ENCODE data around the gene NUTM2F.
A peak's percentile ranks its signal among the peaks of the same experiment; 100 is the strongest.
"Not testable (repeated sequence)": the region's sequence is repeated elsewhere in the genome, so short reads cannot be mapped to it uniquely, and the experiment has no call there.

The NUTM2F gene

DNA sequence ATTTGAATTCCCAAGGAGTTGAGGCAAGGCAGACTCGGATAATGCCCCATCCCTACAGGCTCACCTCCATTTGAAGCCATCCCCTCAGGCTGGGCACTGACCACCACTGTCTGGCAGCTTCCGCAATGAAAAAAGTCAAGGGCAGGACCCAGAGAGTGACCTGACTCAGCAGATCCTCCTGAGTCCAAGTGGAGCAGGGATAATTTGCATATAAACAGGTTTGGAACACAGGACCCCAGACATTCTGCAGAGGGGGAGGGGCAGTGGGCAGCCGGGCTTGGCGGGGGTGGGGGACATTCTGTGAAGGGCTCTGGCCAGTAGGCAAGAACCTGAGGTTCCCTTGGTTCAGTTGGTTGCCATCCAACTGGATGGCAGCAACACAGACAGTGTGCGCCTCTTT, at the start of gene NUTM2F:
Gene NUTM2F, minus strand, starts transcription at position 101 of the 400 bp plus-strand sequence. Its CDS starts 21 bp downstream, at position 80.
- not testable (repeated sequence) for DNase-seq

GRCh38 chr9:94375197-94375596, 46.8 kb upstream of the NUTM2F start:
- not testable (repeated sequence) for DNase-seq

- peak; percentile 30 to 95 (median 83) for DNase-seq
Measured at GRCh38 chr9:94374176-94375056, 46.0 kb upstream of the NUTM2F start.

DNA sequence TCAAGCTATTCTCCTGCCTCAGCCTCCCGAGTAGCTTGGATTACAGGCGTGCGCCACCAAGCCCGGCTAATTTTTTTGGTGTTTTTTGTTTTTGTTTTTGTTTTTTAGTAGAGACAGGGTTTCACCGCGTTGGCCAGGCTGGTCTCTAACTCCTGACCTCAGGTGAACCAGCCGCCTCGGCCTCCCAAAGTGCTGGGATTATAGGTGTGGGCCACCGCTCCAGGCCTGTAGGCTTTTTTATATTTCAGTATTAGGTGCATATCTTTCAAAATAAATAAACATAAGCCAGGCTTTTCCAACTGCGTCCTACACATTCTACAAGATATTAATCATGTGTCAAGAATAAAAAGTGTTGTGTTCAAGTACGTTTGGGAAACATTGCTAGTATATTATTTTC, 45.3 kb upstream of the NUTM2F start:
- not testable (repeated sequence) for DNase-seq

- DNase-seq, result not testable (repeated sequence)
Measured at GRCh38 chr9:94370266-94370665, 41.8 kb upstream of the NUTM2F start.

GRCh38 chr9:94364093-94364614, 35.7 kb upstream of the NUTM2F start:
- not testable (repeated sequence) for DNase-seq

DNA sequence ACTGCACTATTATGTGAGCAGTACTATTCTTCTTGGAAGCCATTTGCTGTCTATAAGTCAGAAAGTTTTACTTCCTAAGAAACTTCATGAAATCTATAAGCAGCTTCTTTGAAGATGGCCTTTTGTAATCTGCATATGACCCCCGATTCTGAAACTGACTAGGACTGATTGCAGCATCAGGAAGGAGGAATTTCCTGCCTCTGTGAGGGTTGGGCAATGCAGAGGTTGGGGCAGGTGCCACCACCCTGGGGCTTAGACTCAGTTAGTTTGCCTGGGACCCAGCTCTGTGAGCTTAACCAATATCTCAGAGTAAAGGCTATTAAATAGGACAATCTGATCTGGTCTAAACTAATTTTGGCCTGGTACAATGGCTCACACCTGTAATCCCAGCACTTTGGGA, 28.7 kb upstream of the NUTM2F start:
- not testable (repeated sequence) for DNase-seq

DNA sequence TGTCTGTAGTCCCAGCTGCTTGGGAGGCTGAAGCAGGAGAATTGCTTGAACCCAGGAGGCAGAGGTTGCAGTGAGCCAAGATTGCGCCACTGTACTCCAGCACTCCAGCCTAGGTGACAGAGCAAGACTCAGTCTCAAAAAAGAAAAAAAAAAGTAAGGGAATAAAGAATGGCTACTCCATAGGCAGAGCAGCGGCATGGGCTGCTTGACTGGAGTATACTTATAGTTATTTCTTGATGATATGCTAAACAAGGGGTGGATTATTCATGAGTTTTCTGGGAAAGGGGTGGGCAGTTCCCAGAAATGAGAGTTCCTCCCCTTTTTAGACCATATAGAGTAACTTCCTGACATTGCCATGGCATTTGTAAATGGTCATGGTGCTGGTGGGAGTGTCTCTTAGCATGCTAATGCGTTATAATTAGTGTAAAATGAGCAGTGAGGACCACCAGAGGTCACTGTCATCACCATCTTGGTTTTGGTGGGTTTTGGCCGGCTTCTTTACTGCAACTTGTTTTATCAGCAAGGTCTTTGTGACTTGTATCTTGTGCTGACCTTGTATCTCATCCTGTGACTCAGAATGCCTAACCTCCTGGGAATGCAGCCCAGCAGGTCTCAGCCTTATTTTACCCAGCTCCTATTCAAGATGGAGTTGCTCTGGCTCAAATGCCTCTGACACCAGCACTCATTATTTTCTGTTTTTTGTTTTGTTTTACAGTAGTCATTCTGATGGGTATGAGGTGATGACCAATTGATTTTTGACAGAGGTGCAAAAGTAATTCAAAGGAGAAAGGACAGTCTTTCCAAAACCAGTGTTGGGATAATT, 23.7 kb upstream of the NUTM2F start:
- not testable (repeated sequence) for DNase-seq

GRCh38 chr9:94348754-94349153, 20.3 kb upstream of the NUTM2F start:
- DNase-seq, result not testable (repeated sequence)

DNA sequence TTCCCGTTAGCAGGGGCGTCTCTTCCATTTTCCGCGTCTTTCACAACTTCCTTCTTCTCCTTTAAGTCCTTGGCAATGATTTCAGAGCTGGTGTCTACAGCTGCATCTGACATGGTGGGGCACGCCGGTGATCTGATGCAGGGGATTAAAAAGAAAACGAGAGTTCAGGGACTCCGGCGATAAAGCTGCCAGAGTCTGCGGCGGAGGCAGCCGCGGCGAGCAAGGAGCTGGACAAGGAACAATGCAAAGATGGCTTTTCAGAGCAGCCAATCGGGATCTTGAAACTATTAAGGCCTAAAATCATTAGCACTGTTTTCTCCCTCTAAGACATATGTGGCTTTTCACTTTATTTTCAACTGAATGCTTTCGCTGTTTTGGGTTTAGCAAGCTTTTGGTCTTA, 19.0 kb upstream of the NUTM2F start:
- DNase-seq, result not testable (repeated sequence)

GRCh38 chr9:94341703-94342102, 13.3 kb upstream of the NUTM2F start:
- DNase-seq, result not testable (repeated sequence)

GRCh38 chr9:94340750-94341149, 12.3 kb upstream of the NUTM2F start:
- not testable (repeated sequence) for DNase-seq

- not testable (repeated sequence) for DNase-seq
Measured at GRCh38 chr9:94339657-94340056, 11.2 kb upstream of the NUTM2F start.

DNA sequence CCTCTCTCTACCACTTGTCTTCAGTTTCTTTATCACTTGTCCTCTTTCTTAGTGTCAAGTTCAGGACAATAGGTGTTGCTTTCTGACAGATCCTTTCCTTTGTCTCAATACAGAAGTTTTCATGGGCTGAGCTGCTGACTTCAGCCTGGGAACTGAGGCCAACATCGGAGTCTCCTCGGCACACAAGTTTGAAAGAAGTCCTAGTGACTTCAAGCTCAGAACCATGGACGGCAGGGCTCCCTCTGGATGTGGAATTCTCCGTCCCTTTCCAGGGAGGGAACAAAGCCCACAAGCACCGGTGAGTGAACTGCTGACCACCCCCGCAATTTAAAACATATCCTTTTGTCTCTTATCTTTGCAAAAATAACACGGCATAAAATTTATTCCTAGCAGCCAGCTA, 10.3 kb upstream of the NUTM2F start:
- DNase-seq, result not testable (repeated sequence)

- not testable (repeated sequence) for DNase-seq
Measured at GRCh38 chr9:94336445-94336844, 8.0 kb upstream of the NUTM2F start.

DNA sequence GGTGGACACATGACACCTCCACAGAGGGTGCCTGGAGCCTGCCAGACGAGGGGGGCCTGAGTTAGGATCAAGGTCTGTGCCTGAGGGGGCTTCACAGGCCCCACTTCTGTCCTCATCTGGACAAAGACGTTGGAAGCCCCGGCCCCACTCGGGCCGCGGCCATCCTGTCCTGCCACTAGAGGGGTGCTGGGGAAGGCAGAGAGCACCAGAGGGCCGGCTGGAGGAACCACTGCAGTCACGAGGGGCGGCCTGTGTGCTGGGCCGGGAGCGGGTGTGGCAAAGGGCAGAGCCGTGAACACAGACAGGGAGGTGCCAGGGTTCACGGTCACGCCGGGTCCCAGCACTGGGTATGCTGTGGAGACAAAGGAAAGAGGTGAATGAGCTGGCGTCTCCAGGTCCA, 2.9 kb downstream of the NUTM2F start:
- DNase-seq, result not testable (repeated sequence)

- not testable (repeated sequence) for DNase-seq
Measured at GRCh38 chr9:94323153-94323798, 5.2 kb downstream of the NUTM2F start.

DNA sequence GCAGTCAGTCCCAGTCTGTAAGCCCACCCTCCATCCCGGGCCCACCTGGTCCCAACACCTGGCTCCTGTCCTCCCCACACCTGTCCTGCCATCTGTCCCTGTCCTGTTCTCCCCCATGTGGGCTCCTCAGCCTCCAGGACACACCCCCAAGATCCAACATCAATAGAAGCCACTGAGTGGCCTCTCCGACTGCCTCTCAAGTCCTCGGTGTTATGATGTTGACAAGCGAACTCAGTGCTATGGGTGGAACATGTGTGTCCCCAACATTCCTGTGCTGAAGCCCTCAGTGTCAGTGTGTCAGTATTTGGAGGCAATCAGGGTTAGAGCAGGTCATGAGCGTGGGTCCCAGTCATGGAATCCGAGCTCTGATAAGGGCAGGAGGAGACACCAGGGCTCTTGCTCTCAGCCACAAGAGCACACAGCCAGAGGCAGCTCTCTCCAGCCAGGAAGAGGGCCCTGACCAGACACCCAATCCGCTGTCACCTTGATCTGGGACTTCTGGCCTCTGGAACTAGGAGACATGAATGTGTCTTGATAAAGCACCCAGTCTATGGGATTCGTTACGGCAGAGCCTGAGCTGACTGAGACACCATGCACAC, 6.0 kb downstream of the NUTM2F start:
- DNase-seq, result not testable (repeated sequence)

DNA sequence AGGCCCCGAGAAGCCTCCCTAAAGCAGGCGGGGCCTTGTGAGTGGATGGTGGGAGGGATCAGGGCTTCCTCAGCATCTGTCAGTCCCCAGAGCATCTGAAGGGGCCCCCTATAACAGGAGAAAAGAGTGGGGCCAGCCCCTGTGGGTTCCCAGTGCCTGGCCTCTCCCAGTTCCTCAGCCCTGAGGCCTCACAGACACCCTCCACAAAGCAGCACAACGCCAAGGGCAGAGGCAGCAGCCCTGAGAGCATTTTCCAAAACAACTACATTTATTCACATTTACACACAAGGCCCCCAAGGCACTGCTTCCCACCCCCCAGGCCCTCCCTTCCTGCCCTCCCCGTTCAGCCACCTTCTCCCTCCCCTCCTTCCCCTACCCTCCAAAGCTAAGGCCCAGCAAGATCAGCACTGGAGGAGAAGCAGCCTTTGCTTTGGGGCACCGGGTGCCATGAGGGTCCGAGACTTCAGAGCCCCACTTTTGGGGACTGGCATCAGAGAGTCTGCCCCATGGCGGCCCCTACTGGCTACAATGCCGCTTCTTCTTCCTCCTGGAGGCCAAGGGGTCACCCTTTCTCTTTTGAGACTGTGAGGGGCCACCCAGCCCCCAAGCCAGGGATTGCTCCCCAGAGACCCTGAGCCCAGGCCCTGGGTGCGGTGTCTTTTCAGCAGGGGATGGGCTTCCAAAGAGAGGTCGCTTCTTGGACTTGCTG, 10.3 kb downstream of the NUTM2F start:
- not testable (repeated sequence) for DNase-seq

DNA sequence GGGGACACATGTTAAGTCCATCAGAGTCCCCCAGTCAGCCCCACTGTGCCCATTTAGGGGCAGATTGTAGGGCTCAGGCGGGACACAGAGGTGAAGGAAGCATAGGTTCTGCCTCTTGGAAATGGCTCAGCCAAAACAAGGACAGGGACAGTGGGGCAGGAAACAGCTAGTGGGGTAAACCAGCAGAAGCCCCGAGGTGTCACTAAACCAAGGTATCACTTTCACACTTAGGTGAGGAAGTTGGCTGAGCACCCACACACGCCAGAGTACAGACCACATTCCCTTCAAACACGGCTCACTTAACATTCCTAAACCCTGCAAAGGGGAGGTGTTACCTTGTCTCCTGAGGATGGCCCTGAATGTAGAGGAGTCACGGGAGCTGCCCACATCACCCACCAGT, 12.2 kb downstream of the NUTM2F start:
- not testable (repeated sequence) for DNase-seq

All from amygdala (tissue), 56 donors.